H1 (cell line): ENCODE measurements around the gene UNC50. TPM values are rescaled to one million over a fixed set of nuclear protein-coding genes. Genes with fewer than 3 reads are reported as not detected.

ENCODE experiments used
- CTCF ChIA-PET: fragments of 300-600 bp; sonication (Branson Sonifier 250); formaldehyde crosslinking; loops from one replicate; lab custom pipeline; 2021; ENCODE audit not compliant: partially characterized antibody; lab: Charles Lee
- POLR2A ChIA-PET: fragments of 300-600 bp; sonication (Branson Sonifier 250); formaldehyde crosslinking; loops from one replicate; lab custom pipeline; 2021; ENCODE audit warnings: inconsistent platforms; ENCODE audit not compliant: partially characterized antibody; lab: Charles Lee
- DNase-seq, 2 experiments: peaks; one replicate each; pipeline versions ENCODE4 v3.0.0 to v3.0.0-alpha.2; 2010 to 2022; ENCODE audit warnings: low spot score in 2 of 2, low read depth in 1 of 2, mixed read lengths in 1 of 2
- FAIRE-seq: peaks from 2 replicates; lab custom pipeline; 2011; peaks lifted over from hg19 to GRCh38; lab: Jason Lieb, UNC
- H2AFZ ChIP-seq: 2 replicates; pipeline ENCODE4 v1.8.1; 2012; ENCODE audit warnings: low read length, inconsistent platforms
- H2AK5ac ChIP-seq: 2 replicates; pipeline ENCODE4 v1.6.1; 2013; ENCODE audit warnings: low read depth, low read length
- H2BK120ac ChIP-seq: replicated peaks from 2 replicates; pipeline ENCODE3; 2013; ENCODE audit warnings: low read depth, low read length, inconsistent platforms
- H2BK12ac ChIP-seq: 2 replicates; pipeline ENCODE4 v1.6.1; 2013; ENCODE audit warnings: low read depth, low read length
- H2BK15ac ChIP-seq: 2 replicates; pipeline ENCODE4 v1.6.1; 2013; ENCODE audit warnings: low read length
- H2BK20ac ChIP-seq: 2 replicates; pipeline ENCODE4 v1.6.1; 2013; ENCODE audit warnings: low read length
- H2BK5ac ChIP-seq: 2 replicates; pipeline ENCODE4 v1.6.1; 2013; ENCODE audit warnings: low read depth, low read length
- H3K14ac ChIP-seq: 2 replicates; pipeline ENCODE4 v1.6.1; 2013; ENCODE audit warnings: inconsistent platforms; ENCODE audit not compliant: insufficient read length
- H3K18ac ChIP-seq: 2 replicates; pipeline ENCODE4 v1.6.1; 2013; ENCODE audit warnings: low read length; ENCODE audit errors: extremely low read depth
- H3K23ac ChIP-seq: 2 replicates; pipeline ENCODE4 v1.6.1; 2013; ENCODE audit warnings: inconsistent platforms; ENCODE audit not compliant: insufficient read length
- H3K23me2 ChIP-seq: 2 replicates; pipeline ENCODE4 v1.6.1; 2013; ENCODE audit warnings: low read depth, low read length
- H3K27ac ChIP-seq: 2 replicates; pipeline ENCODE4 v1.6.1; 2011; ENCODE audit warnings: low read depth, low read length, inconsistent platforms
- H3K27me3 ChIP-seq, 4 experiments: replicated peaks in 1 of 4; 1 replicate in 1 of 4; 2 replicates in 3 of 4; pipeline versions ENCODE4 v1.6.1 to v1.8.1; 2011 to 2013; ENCODE audit warnings: low read length in 3 of 4, mild to moderate bottlenecking in 3 of 4, inconsistent platforms in 2 of 4, mixed read lengths in 2 of 4, moderate library complexity in 1 of 4; ENCODE audit not compliant: control insufficient read depth in 3 of 4, insufficient read depth in 3 of 4; ENCODE audit errors: extremely low read depth in 1 of 4
- H3K36me3 ChIP-seq, 4 experiments: 2 replicates each; pipeline versions ENCODE4 v1.6.1 to v1.8.1; 2011 to 2013; ENCODE audit warnings: mild to moderate bottlenecking in 4 of 4, low read length in 3 of 4, moderate library complexity in 2 of 4, control low read depth in 1 of 4, inconsistent platforms in 1 of 4; ENCODE audit not compliant: insufficient read depth in 4 of 4, control insufficient read depth in 2 of 4
- H3K4ac ChIP-seq: replicated peaks from 2 replicates; pipeline ENCODE3; 2013; ENCODE audit warnings: low read length, low read depth, mixed read lengths, inconsistent platforms; ENCODE audit not compliant: insufficient read length
- H3K4me1 ChIP-seq, 4 experiments: replicated peaks in 1 of 4; 1 replicate in 1 of 4; 2 replicates in 3 of 4; pipeline versions ENCODE4 v1.6.1 to v1.8.1; 2011 to 2013; ENCODE audit warnings: low read length in 3 of 4, inconsistent platforms in 2 of 4, mixed read lengths in 1 of 4; ENCODE audit not compliant: insufficient read depth in 4 of 4, control insufficient read depth in 3 of 4
- H3K4me2 ChIP-seq, 2 experiments: 2 replicates each; pipeline versions ENCODE4 v1.6.1 to v1.8.1; 2011 to 2013; ENCODE audit warnings: low read depth in 2 of 2, low read length in 2 of 2, control low read depth in 1 of 2, inconsistent platforms in 1 of 2, mild to moderate bottlenecking in 1 of 2; ENCODE audit not compliant: insufficient read depth in 1 of 2
- H3K4me3 ChIP-seq, 4 experiments: fragments of 200-600, 300-600 bp in 1 of 4; sonication (generic), shearing (Covaris generic), sonication (Bioruptor Twin) in 1 of 4; 2 replicates each; pipeline versions ENCODE4 v1.5.1 to v1.8.1; 2011 to 2016; ENCODE audit warnings: low read length in 4 of 4, low read depth in 3 of 4, control low read depth in 2 of 4, inconsistent platforms in 2 of 4, mild to moderate bottlenecking in 2 of 4, mixed read lengths in 1 of 4, moderate library complexity in 1 of 4; ENCODE audit not compliant: insufficient read depth in 2 of 4; ENCODE audit errors: extremely low read depth in 1 of 4
- H3K56ac ChIP-seq: replicated peaks from 2 replicates; pipeline ENCODE3; 2013; ENCODE audit warnings: low read depth, mild to moderate bottlenecking, mixed read lengths, low read length, inconsistent platforms; ENCODE audit not compliant: insufficient read length
- H3K79me1 ChIP-seq: 2 replicates; pipeline ENCODE4 v1.6.1; 2013; ENCODE audit warnings: low read depth, low read length, control low read depth
- H3K79me2 ChIP-seq, 2 experiments: 2 replicates each; pipeline versions ENCODE4 v1.6.1 to v1.8.1; 2012 to 2013; ENCODE audit warnings: low read length in 2 of 2, mild to moderate bottlenecking in 2 of 2, inconsistent platforms in 1 of 2; ENCODE audit not compliant: insufficient read depth in 2 of 2, control insufficient read depth in 1 of 2
- H3K9ac ChIP-seq, 4 experiments: replicated peaks in 1 of 4; 1 replicate in 1 of 4; 2 replicates in 3 of 4; pipeline versions ENCODE4 v1.6.1 to v1.8.1; 2011 to 2013; ENCODE audit warnings: low read depth in 3 of 4, low read length in 3 of 4, control low read depth in 2 of 4, mild to moderate bottlenecking in 2 of 4, moderate library complexity in 2 of 4, inconsistent platforms in 1 of 4; ENCODE audit errors: extremely low read depth in 1 of 4
- H3K9me3 ChIP-seq, 2 experiments: 2 replicates each; pipeline versions ENCODE4 v1.6.1 to v1.8.1; 2012 to 2013; ENCODE audit warnings: mild to moderate bottlenecking in 2 of 2, moderate library complexity in 2 of 2, control low read depth in 1 of 2, inconsistent platforms in 1 of 2, low read depth in 1 of 2, low read length in 1 of 2, mixed read lengths in 1 of 2; ENCODE audit not compliant: insufficient read depth in 2 of 2
- H4K20me1 ChIP-seq, 2 experiments: replicated peaks in 1 of 2; 2 replicates each; pipeline versions ENCODE3 to v1.8.1; 2011 to 2013; ENCODE audit warnings: inconsistent platforms in 2 of 2, low read length in 2 of 2, mild to moderate bottlenecking in 1 of 2; ENCODE audit not compliant: insufficient read depth in 2 of 2, control insufficient read depth in 1 of 2
- H4K5ac ChIP-seq: 2 replicates; pipeline ENCODE4 v1.6.1; 2013; ENCODE audit warnings: low read length, low read depth, mixed read lengths, inconsistent platforms; ENCODE audit not compliant: insufficient read length
- H4K8ac ChIP-seq: 2 replicates; pipeline ENCODE4 v1.8.0; 2013; ENCODE audit warnings: mild to moderate bottlenecking, moderate library complexity, low read length, inconsistent platforms; ENCODE audit not compliant: insufficient read depth; ENCODE audit errors: extremely low read depth
- H4K91ac ChIP-seq: replicated peaks from 2 replicates; pipeline ENCODE3; 2013; ENCODE audit warnings: low read length, mixed read lengths, inconsistent platforms; ENCODE audit not compliant: insufficient read length
- CBX5 ChIP-seq: fragments of 300-800, 300-1000 bp; sonication (generic); IDR thresholded peaks from 2 replicates; pipeline ENCODE4 v1.7.1; 2016; ENCODE audit warnings: antibody characterized with exemption, low read length, low read depth
- CHD2 ChIP-seq: IDR thresholded peaks from 2 replicates; pipeline ENCODE4 v1.6.1; 2012; ENCODE audit warnings: low read length, improper control_type of control experiment
- EP300 ChIP-seq, 2 experiments: IDR thresholded peaks; 1 replicate in 1 of 2; 2 replicates in 1 of 2; pipeline ENCODE4 v1.6.1; 2011 to 2012; ENCODE audit warnings: low read depth in 2 of 2, low read length in 2 of 2, mild to moderate bottlenecking in 2 of 2, borderline replicate concordance in 1 of 2, inconsistent platforms in 1 of 2, moderate library complexity in 1 of 2
- GABPA ChIP-seq: IDR thresholded peaks from 2 replicates; pipeline ENCODE4 v1.6.1; 2011; ENCODE audit warnings: mild to moderate bottlenecking, low read length, moderate library complexity, borderline replicate concordance; ENCODE audit not compliant: insufficient read depth
- JUND ChIP-seq: IDR thresholded peaks from 2 replicates; pipeline ENCODE4 v1.6.1; 2011; ENCODE audit warnings: mild to moderate bottlenecking, improper control_type of control experiment, low read length
- KDM1A ChIP-seq: fragments of 200-600, 300-600 bp; sonication (generic); IDR thresholded peaks from 2 replicates; pipeline ENCODE4 v1.7.1; 2016; ENCODE audit warnings: mild to moderate bottlenecking, low read length, borderline replicate concordance
- KDM5A ChIP-seq: fragments of 200-600 bp; IDR thresholded peaks from 2 replicates; pipeline ENCODE4 v1.7.1; 2012; ENCODE audit warnings: mild to moderate bottlenecking, low read length, inconsistent platforms, mixed read lengths
- POU5F1 ChIP-seq: IDR thresholded peaks from 2 replicates; pipeline ENCODE4 v1.6.1; 2011; ENCODE audit warnings: low read depth, mild to moderate bottlenecking, low read length, moderate library complexity
- RBBP5 ChIP-seq: IDR thresholded peaks from 2 replicates; pipeline ENCODE4 v1.7.1; 2012; ENCODE audit warnings: low read depth, mild to moderate bottlenecking, inconsistent platforms, low read length, moderate library complexity, borderline replicate concordance
- SP4 ChIP-seq: IDR thresholded peaks from 2 replicates; pipeline ENCODE4 v1.6.1; 2012; ENCODE audit warnings: low read length, inconsistent platforms
- TAF7 ChIP-seq: optimal IDR thresholded peaks from 2 replicates; pipeline ENCODE3; 2011; ENCODE audit warnings: low read depth, mild to moderate bottlenecking, inconsistent platforms, low read length, moderate library complexity, borderline replicate concordance
- USF2 ChIP-seq: IDR thresholded peaks from 2 replicates; pipeline ENCODE4 v1.6.1; 2011; ENCODE audit warnings: low read length, improper control_type of control experiment
- WGBS, 2 experiments: shearing (Covaris generic) in 1 of 2; methylation state at CpG; one replicate each; pipeline versions ENCODE4 v1.1.6 to v1.1.7; 2013 to 2015; ENCODE audit warnings: low lambda C conversion rate in 2 of 2, mixed read lengths in 2 of 2, inconsistent platforms in 1 of 2, low coverage in 1 of 2, missing lambda C conversion rate in 1 of 2; ENCODE audit not compliant: insufficient replicate concordance in 2 of 2, insufficient coverage in 1 of 2, insufficient read length in 1 of 2; ENCODE audit errors: extremely low coverage in 1 of 2, missing lambda C conversion rate in 1 of 2; 5-methylcytosine and 5-hydroxymethylcytosine counted together
- polyA plus RNA-seq, 7 experiments: library from polyadenylated mRNA; depleted of rRNA in 3 of 7; stranded (reverse) in 5 of 7; unstranded in 2 of 7; fragments of >200 nt in 5 of 7; fragments of 200-250 nt in 2 of 7; gene quantifications; 1 replicate in 5 of 7; 2 replicates in 1 of 7; 4 replicates in 1 of 7; pipeline versions ENCODE4 v1.2.1 to v1.2.3, GENCODE V29; 2011 to 2013; ENCODE audit warnings: missing spikeins in 2 of 7, mixed read lengths in 2 of 7
- total RNA-seq: library from RNA; stranded (reverse); fragmentation: NEBNext Ultra II Directional; extraction: Animal tissue kit (Norgen Biotek cat#: 25700); gene quantifications from 2 replicates; pipeline ENCODE4 v1.2.1, GENCODE V29; 2021

UNC50 gene
- total and polyA plus RNA-seq, 2 of the 8 experiments (the other 6 are each of a cell fraction or from before 2014, with no cell fraction given) = 33.4 to 58.5 TPM

GRCh38 chr2:98568161-98568956 is 40.0 kb upstream of the UNC50 start:
- Histone ChIP-seq H3K4me1 (no peaks in the 10 kb centered on the region), H2AK5ac (no peak overlapping the region), H3K18ac (no peak overlapping the region), H3K56ac (no peak overlapping the region), H2BK120ac (no peak overlapping the region), H3K23me2 (no peaks in the 10 kb centered on the region), H3K27ac (no peak overlapping the region), H2AFZ (no peak overlapping the region), H4K8ac (no peak overlapping the region), H4K5ac (no peak overlapping the region), H3K4me3 (no peak overlapping the region), H4K91ac (no peak overlapping the region), H4K20me1 (peaks cover 0 to 7% of the 10 kb centered on the region in 2 experiments), H2BK5ac (no peak overlapping the region), H3K9me3 (no peaks in the 10 kb centered on the region), H2BK20ac (no peak overlapping the region), H3K79me2 (no peaks in the 10 kb centered on the region), H3K36me3 (peaks cover 8 to 44% (median 32%) of the 10 kb centered on the region in 4 experiments; a peak in 6 of 8 replicates), H3K79me1 (no peaks in the 10 kb centered on the region), H3K4ac (no peak overlapping the region), H2BK12ac (no peak overlapping the region), H3K4me2 (no peak overlapping the region), H2BK15ac (no peak overlapping the region), H3K9ac (no peak overlapping the region), H3K23ac (no peak overlapping the region), H3K27me3 (no peaks in the 10 kb centered on the region), H3K14ac (no peak overlapping the region)
- POLR2A ChIA-PET = no interaction called here
- DNase-seq = no peak
- 90% methylated on average over 11 of the region's 11 CpGs; no CpG with 5 or more reads in 1 of the 2 experiments for WGBS, 2 experiments
- FAIRE-seq = no peak
- CTCF ChIA-PET = interaction anchor here (0.5 to 3.3 kb wide), 26 partner anchors 8 to 1243 kb away, joined by 3 to 26 read pairs (median 4); no protein-coding TSS in a partner anchor
- TF ChIP-seq TAF7 (no peak), GABPA (no peak), EP300 (IDR thresholded peaks at IDR 0.05; ENCODE audit: borderline replicate concordance in 1 of 2, low read depth in 2 of 2, low read length in 2 of 2) (no peak), SP4 (no peak), KDM1A (no peak), USF2 (no peak), RBBP5 (no peak), CHD2 (no peak), POU5F1 (no peak), JUND (no peak), KDM5A (no peak), CBX5 (no peak)
